Sigmoid colon (tissue), 4 donors: ENCODE measurements around the gene RHOJ.
"Not testable (repeated sequence)": the region's sequence is repeated elsewhere in the genome, so short reads cannot be mapped to it uniquely, and the experiment has no call there.

Experiments
- CTCF ChIP-seq, 4 experiments: fragments of 450-650 bp in 3 of 4; fragments of 200-600 bp in 1 of 4; IDR thresholded peaks; one replicate each; pipeline ENCODE4 v1.5.1; 2016 to 2019; ENCODE audit warnings: antibody characterized with exemption in 4 of 4, mild to moderate bottlenecking in 3 of 4, moderate library complexity in 2 of 4
- EP300 ChIP-seq, 4 donors: sonication (generic); formaldehyde crosslinking; IDR thresholded peaks; one replicate each; pipeline ENCODE4 v1.6.1; 2017; ENCODE audit warnings: antibody characterized with exemption in 4 of 4
- POLR2A ChIP-seq, 2 donors: fragments of 450-650 bp; IDR thresholded peaks; one replicate each; pipeline ENCODE4 v1.6.1; 2016; ENCODE audit warnings: antibody characterized with exemption in 2 of 2, mild to moderate bottlenecking in 2 of 2, moderate library complexity in 2 of 2

GRCh38 chr14:63304429-63304828 lies 100.2 kb downstream of the RHOJ start:
- not testable (repeated sequence) for TF ChIP-seq CTCF, POLR2A, EP300 (IDR thresholded peaks at IDR 0.05)
